K562 (cell line): ENCODE results near the gene MBD3.

Source experiments
- ARID4B ChIP-seq: sonication (generic); formaldehyde crosslinking; IDR thresholded peaks from 2 replicates; pipeline ENCODE4 v1.8.0; 2022; ENCODE audit warnings: mild to moderate bottlenecking, missing genetic modification reagents
- CTCF ChIP-seq, 3 experiments: IDR thresholded peaks in 2 of 3; conservative IDR thresholded peaks in 1 of 3; 2 replicates each; pipeline ENCODE4 v1.5.1; 2011 to 2012; ENCODE audit warnings: low read length in 3 of 3, mild to moderate bottlenecking in 3 of 3, control low read depth in 2 of 3, improper control_type of control experiment in 1 of 3, inconsistent platforms in 1 of 3, low read depth in 1 of 3, mixed read lengths in 1 of 3, moderate library complexity in 1 of 3; ENCODE audit not compliant: insufficient read depth in 2 of 3
- POLR2AphosphoS5 ChIP-seq: IDR thresholded peaks from 2 replicates; pipeline ENCODE4 v1.6.1; 2011; ENCODE audit warnings: mild to moderate bottlenecking, low read depth, low read length, moderate library complexity; ENCODE audit not compliant: control insufficient read depth, insufficient read depth
- ZNF175 ChIP-seq: fragments of 200-800 bp; sonication (Bioruptor generic); IDR thresholded peaks from 2 replicates; pipeline ENCODE4 v1.6.1; 2016; ENCODE audit warnings: low read depth, mild to moderate bottlenecking, missing genetic modification characterization, missing compliant biosample characterization
- ZNF639 ChIP-seq, 2 experiments: fragments of 200-800 bp in 1 of 2; sonication (Bioruptor generic) in 1 of 2; sonication (generic) in 1 of 2; formaldehyde crosslinking in 1 of 2; IDR thresholded peaks in 1 of 2; conservative IDR thresholded peaks in 1 of 2; 2 replicates each; pipeline versions ENCODE4 v1.5.0 to v1.6.1; 2016 to 2020; ENCODE audit warnings: missing compliant biosample characterization in 1 of 2, missing genetic modification characterization in 1 of 2, missing genetic modification reagents in 1 of 2

GRCh38 chr19:1599460-1599846 lies 6.8 kb upstream of the MBD3 start:
- TF ChIP-seq POLR2AphosphoS5 (no peak), ARID4B (no peak), ZNF175 (no peak), ZNF639 (CRISPR knock-in tag; conservative IDR thresholded peaks at IDR 0.05 in 1 of 2, IDR thresholded peaks at IDR 0.05 in 1 of 2) (no peak), CTCF (IDR thresholded peaks at IDR 0.05 in 2 of 3, conservative IDR thresholded peaks at IDR 0.05 in 1 of 3; ENCODE audit: insufficient read depth in 2 of 3, low read depth in 1 of 3, low read length in 3 of 3) (no peak)
